Measurements from ENCODE around the gene GLTP. TPM values are rescaled to one million over a fixed set of nuclear protein-coding genes. Genes with fewer than 3 reads are reported as not detected.
"Not testable (repeated sequence)": the region's sequence is repeated elsewhere in the genome, so short reads cannot be mapped to it uniquely, and the experiment has no call there.

Gene GLTP, protein sequence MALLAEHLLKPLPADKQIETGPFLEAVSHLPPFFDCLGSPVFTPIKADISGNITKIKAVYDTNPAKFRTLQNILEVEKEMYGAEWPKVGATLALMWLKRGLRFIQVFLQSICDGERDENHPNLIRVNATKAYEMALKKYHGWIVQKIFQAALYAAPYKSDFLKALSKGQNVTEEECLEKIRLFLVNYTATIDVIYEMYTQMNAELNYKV
- total RNA-seq = 10 to 100 TPM; 38.2 to 53.1 (median 40.1) TPM

DNA sequence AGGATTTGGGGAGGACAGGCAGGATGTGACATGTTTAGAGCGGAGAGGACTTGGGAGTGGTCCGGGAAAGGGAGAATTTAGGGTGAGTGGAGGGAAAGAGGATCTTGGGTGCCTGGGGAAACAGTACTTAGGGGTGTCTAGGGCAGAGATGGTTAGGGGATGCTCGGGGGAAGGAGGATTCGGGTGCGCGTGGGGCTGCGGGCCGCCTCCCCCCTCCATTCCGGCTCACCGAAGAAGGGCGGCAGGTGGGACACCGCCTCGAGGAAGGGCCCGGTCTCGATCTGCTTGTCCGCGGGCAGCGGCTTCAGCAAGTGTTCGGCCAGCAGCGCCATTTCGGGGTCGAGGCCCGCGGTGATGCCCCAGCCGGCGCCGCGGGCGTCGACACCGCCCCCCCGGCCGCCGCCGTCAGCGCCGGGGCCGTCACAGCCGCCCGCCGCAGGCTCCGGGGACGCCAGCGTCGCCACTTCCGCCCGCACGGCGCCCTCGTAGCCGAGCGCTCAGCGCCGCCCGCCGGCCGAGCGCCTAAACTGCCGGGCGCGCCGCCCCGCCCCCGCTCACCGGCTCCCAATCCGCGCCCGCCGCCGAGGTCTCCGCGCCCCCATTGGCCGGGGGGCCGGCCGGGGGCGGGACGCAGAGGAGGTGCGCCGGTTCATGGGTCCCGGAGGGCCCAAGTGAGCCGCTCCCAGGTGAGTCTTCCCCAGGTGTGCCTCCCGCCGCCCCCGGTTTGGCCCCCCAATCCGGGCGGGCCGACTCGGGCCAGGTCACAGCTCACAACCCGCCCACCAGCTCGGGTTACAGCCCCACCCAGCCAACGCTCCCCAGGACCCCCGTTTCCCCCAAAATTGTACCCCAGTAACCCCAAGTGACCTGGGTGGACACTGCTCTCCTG, at the start of gene GLTP:
Gene GLTP, minus strand, starts transcription at position 499 of the 889 bp plus-strand sequence. Its CDS starts 167 bp downstream, at position 332.
- no peaks in the 10 kb centered on the region for H3K27me3 ChIP-seq
- peaks cover 6 to 14% of the 10 kb centered on the region in 2 donors for H3K4me1 ChIP-seq
- H3K36me3 ChIP-seq = no peaks in the 10 kb centered on the region
- peak within 1 kb of the TSS; percentile 73 to 81 (median 81) for H3K4me3 ChIP-seq
- H3K9me3 ChIP-seq = no peaks in the 10 kb centered on the region
- no peak for TF ChIP-seq POLR2AphosphoS5 (IDR thresholded peaks at IDR 0.05)
- TF ChIP-seq, protein P1, sequence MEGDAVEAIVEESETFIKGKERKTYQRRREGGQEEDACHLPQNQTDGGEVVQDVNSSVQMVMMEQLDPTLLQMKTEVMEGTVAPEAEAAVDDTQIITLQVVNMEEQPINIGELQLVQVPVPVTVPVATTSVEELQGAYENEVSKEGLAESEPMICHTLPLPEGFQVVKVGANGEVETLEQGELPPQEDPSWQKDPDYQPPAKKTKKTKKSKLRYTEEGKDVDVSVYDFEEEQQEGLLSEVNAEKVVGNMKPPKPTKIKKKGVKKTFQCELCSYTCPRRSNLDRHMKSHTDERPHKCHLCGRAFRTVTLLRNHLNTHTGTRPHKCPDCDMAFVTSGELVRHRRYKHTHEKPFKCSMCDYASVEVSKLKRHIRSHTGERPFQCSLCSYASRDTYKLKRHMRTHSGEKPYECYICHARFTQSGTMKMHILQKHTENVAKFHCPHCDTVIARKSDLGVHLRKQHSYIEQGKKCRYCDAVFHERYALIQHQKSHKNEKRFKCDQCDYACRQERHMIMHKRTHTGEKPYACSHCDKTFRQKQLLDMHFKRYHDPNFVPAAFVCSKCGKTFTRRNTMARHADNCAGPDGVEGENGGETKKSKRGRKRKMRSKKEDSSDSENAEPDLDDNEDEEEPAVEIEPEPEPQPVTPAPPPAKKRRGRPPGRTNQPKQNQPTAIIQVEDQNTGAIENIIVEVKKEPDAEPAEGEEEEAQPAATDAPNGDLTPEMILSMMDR (IDR thresholded peaks at IDR 0.05) = peak in 1 of 3 donors; percentile 97
- intact Hi-C loops (cut with DNase I; ENCODE audit: low total_unique reads) = no loop called here
- DNase-seq (ENCODE audit: low spot score in 2 of 2) = peak; percentile 79 to 82
- H3K27ac ChIP-seq = peak within 1 kb of the TSS; percentile 89 to 92

DNA sequence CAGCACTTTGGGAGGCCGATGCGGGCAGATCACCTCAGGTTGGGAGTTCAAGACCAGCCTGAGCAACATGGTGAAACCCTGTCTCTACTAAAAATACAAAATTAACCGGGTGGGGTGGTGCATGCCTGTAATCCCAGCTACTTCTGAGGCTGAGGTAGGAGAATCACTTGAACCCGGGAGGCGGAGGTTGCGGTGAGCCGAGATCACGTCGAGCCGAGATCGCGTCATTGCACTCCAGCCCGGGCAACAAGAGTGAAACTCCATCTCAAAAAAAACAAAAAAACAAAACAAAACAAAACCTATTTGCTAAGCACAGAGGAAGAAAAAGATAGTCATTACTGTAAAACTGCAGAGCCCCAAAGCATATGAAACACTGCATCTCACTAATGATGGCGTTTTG, 49.0 kb upstream of the GLTP start:
- intact Hi-C loops (cut with DNase I; ENCODE audit: low total_unique reads); H3K27me3 ChIP-seq; H3K9me3 ChIP-seq; H3K4me3 ChIP-seq; H3K36me3 ChIP-seq; H3K4me1 ChIP-seq; DNase-seq (ENCODE audit: low spot score in 2 of 2); H3K27ac ChIP-seq: not testable (repeated sequence)

DNA sequence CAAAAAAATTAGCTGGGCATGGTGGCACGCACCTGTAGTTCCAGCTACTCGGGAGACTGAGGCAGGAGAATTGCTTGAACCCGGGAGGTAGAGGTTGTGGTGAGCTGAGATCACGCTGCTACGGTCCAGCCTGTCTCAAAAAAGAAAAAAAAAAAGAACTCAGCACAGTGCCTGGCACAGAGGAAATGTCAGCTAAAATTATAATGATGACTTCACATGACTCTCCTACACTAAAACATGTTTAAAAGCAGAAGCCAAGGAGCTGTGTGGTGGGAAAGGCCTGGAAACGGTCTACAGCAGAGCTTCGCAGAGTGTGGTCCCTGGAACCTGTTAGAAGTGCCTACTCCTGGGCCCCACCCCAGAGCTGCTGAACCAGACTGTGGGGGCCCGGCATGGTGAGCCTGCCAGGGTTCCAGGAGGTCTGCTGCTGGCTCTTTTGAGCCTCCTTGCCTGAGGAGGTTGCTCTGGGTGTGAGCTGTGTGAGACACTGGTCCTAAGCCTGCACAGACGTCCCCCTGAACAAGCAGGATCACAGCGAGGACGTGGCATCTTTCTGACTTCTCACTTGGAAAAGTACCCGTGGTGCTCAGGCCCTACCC, 47.8 kb upstream of the GLTP start:
- Histone ChIP-seq H3K4me1 (no peaks in the 10 kb centered on the region), H3K27me3 (no peaks in the 10 kb centered on the region), H3K9me3 (no peaks in the 10 kb centered on the region), H3K36me3 (no peaks in the 10 kb centered on the region), H3K4me3 (no peak overlapping the region), H3K27ac (no peak overlapping the region)
- TF ChIP-seq POLR2A (IDR thresholded peaks at IDR 0.05) (no peak), POLR2AphosphoS5 (IDR thresholded peaks at IDR 0.05) (no peak)
- TF ChIP-seq, protein P1 (IDR thresholded peaks at IDR 0.05) = no peak
- DNase-seq (ENCODE audit: low spot score in 2 of 2) = peak in 1 of 2 donors; percentile 45
- intact Hi-C loops (cut with DNase I; ENCODE audit: low total_unique reads) = no loop called here

DNA sequence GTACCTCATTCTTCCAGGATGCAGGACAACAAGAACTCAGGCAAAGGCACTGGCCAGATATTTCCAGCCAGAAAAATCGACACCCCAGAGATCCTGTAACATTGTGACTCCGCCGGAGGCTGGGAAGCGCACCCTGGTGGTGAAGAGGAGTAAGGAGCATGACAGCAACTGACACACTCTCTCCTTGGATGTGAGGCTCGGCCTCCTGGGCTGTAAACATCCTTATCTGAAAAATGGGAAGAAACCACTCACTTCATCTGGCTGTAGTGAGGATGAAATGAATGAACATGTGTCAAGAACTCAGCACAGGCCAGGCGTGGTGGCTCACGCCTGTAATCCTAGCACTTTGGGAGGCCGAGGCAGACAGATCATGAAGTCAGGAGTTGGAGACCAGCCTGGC, 47.3 kb upstream of the GLTP start:
- H3K36me3 ChIP-seq = no peaks in the 10 kb centered on the region
- H3K9me3 ChIP-seq = no peaks in the 10 kb centered on the region
- no peak overlapping the region for H3K4me3 ChIP-seq
- DNase-seq (ENCODE audit: low spot score in 2 of 2) = peak in 1 of 2 donors; percentile 39
- intact Hi-C loops (cut with DNase I; ENCODE audit: low total_unique reads) = no loop called here
- no peak overlapping the region for H3K27ac ChIP-seq
- H3K27me3 ChIP-seq = no peaks in the 10 kb centered on the region
- TF ChIP-seq, protein P1 (IDR thresholded peaks at IDR 0.05) = peak; percentile 20 to 40 (median 38)
- TF ChIP-seq POLR2A (IDR thresholded peaks at IDR 0.05) = no peak
- no peaks in the 10 kb centered on the region for H3K4me1 ChIP-seq

DNA sequence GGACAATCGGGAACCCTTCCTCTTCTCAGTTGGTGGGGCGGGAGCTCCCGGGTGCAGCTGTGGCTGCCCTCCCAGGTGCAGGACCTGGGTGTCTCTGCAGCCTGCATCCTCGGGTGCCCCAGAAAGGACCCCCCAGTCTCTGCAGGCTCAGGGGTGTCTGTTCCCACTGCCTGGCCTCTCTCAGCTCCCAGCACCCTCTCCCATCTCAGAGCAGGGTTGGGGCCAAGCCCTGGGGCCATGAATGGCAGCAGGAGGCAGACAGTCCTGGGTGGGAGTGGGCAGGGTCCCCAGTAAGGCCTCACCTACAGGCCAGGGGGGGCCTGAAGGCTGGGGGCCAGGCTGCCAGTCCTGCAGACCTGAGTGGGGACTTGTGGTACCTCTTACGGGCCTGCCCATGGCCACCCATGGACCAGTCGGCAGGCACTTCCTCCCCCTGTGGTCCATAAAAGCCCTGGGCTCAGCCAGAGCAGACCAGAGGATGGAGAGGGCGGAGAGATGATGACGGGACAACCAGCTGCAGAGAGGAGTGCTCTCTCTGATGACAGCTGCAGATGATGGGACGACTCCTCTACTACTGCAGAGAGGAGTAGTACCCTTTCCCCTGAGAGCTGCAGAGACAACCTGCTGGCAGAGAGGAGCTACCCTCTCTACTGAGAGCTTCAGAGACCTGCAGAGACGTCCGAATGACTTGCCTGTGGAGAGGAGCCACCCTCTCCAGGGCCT, 46.3 kb upstream of the GLTP start:
- DNase-seq (ENCODE audit: low spot score in 2 of 2) = peak in 1 of 2 donors; percentile 31
- H3K4me1 ChIP-seq = no peaks in the 10 kb centered on the region
- no peaks in the 10 kb centered on the region for H3K27me3 ChIP-seq
- no peaks in the 10 kb centered on the region for H3K36me3 ChIP-seq
- no peaks in the 10 kb centered on the region for H3K9me3 ChIP-seq
- no peak overlapping the region for H3K27ac ChIP-seq
- no peak overlapping the region for H3K4me3 ChIP-seq
- intact Hi-C loops (cut with DNase I; ENCODE audit: low total_unique reads) = no loop called here
- no peak for TF ChIP-seq POLR2A (IDR thresholded peaks at IDR 0.05)
- TF ChIP-seq, protein P1 (IDR thresholded peaks at IDR 0.05) = no peak
- TF ChIP-seq POLR2AphosphoS5 (IDR thresholded peaks at IDR 0.05) = no peak
